ENCODE results near the gene MYO1F.
"Not testable (repeated sequence)": the region's sequence is repeated elsewhere in the genome, so short reads cannot be mapped to it uniquely, and the experiment has no call there.

The MYO1F gene

GRCh38 chr19:8561075-8561764 is 16.0 kb downstream of the MYO1F start:
- no peak for DNase-seq

GRCh38 chr19:8558325-8558724 is 18.9 kb downstream of the MYO1F start:
- DNase-seq, result no peak

- DNase-seq, result no peak
These were observed 19.5 kb downstream of the MYO1F start for GRCh38 chr19:8557642-8558238.

GRCh38 chr19:8553729-8554128 is 23.5 kb downstream of the MYO1F start:
- not testable (repeated sequence) for DNase-seq

GRCh38 chr19:8552810-8553209 is 24.4 kb downstream of the MYO1F start:
- no peak for DNase-seq

- no peak for DNase-seq
These were observed 27.2 kb downstream of the MYO1F start for GRCh38 chr19:8550070-8550469.

GRCh38 chr19:8545743-8546142 is 31.5 kb downstream of the MYO1F start:
- DNase-seq, result no peak

GRCh38 chr19:8544168-8544567 is 33.1 kb downstream of the MYO1F start:
- DNase-seq, result no peak

GRCh38 chr19:8539621-8540149 is 37.6 kb downstream of the MYO1F start:
- DNase-seq, result no peak

- DNase-seq, result no peak
These were observed 40.1 kb downstream of the MYO1F start for GRCh38 chr19:8537099-8537498.

GRCh38 chr19:8536282-8536681 is 41.0 kb downstream of the MYO1F start:
- DNase-seq, result no peak

- no peak for DNase-seq
These were observed 45.0 kb downstream of the MYO1F start for GRCh38 chr19:8532225-8532624.

GRCh38 chr19:8531470-8531869 is 45.8 kb downstream of the MYO1F start:
- DNase-seq, result no peak

- DNase-seq, result no peak
These were observed 47.1 kb downstream of the MYO1F start for GRCh38 chr19:8530061-8530679.

GRCh38 chr19:8529369-8530006 is 47.8 kb downstream of the MYO1F start:
- DNase-seq, result no peak

- no peak for DNase-seq
These were observed 48.7 kb downstream of the MYO1F start for GRCh38 chr19:8528500-8528899.

GRCh38 chr19:8526345-8527091 is 50.7 kb downstream of the MYO1F start:
- peak; percentile 37 for DNase-seq

- no peak for DNase-seq
These were observed 51.9 kb downstream of the MYO1F start for GRCh38 chr19:8525401-8525684.

GRCh38 chr19:8519388-8519787 is 57.9 kb downstream of the MYO1F start:
- no peak for DNase-seq

- DNase-seq, result no peak
These were observed 58.7 kb downstream of the MYO1F start for GRCh38 chr19:8518536-8518935.

GRCh38 chr19:8517551-8518442 is 59.4 kb downstream of the MYO1F start:
- no peak for DNase-seq

- DNase-seq, result no peak
These were observed 61.9 kb downstream of the MYO1F start for GRCh38 chr19:8515317-8515716.
